NCI-H2029 (cell line): ENCODE data around the gene KIAA0319L.
"Not testable (repeated sequence)": the region's sequence is repeated elsewhere in the genome, so short reads cannot be mapped to it uniquely, and the experiment has no call there.

Experiments
- DNase-seq: peaks from one replicate; lab custom pipeline; 2025; lab: John Stamatoyannopoulos, UW

The KIAA0319L gene

DNA sequence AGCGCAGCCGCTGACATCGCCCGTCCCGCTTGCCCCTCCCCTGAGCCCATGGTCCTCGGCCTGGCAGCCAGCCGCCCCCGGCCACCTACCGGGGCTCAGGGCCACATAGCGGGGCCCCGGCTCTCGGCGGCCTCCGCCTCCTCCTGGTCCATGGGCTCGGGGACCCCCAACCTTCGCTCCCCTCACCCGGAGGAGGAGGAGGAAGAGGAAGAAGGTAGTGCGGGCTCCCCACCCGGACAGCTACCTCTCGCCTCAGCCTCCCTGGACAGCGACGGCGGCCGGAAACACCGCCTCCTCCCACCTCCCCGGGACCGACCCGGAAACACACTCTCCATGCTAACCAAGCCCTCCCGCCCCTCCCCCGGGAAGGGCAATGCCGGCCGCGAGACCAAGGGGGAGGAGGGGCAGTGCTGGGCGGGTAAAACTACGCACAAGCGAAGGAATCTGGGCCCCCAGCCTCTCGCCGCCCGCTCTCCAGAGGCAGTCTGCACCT lies at the start of gene KIAA0319L:
KIAA0319L (minus strand) TSS at position 286 of the 493 bp plus-strand sequence. CDS start 2,912 bp downstream, outside the sequence.
- DNase-seq: peak; percentile 62

DNA sequence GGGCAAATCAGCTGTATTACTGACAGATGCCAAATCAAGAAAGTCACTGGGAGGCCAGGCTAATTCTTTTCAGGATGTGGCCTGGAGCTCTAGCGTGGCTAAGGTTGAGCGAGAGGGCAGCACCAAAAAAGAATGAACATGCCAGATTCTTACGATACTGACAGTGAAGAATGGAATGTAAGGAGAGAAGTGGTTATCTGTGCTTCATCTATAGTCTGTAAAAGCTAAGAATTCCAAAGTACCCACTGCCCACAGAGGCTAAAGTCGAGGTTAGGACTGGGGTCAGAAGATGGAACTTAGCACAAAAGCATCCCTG lies 48.6 kb upstream of the KIAA0319L start:
- DNase-seq: no peak

- DNase-seq: no peak
These were observed 48.1 kb upstream of the KIAA0319L start for GRCh38 chr1:35605071-35605866.

DNA sequence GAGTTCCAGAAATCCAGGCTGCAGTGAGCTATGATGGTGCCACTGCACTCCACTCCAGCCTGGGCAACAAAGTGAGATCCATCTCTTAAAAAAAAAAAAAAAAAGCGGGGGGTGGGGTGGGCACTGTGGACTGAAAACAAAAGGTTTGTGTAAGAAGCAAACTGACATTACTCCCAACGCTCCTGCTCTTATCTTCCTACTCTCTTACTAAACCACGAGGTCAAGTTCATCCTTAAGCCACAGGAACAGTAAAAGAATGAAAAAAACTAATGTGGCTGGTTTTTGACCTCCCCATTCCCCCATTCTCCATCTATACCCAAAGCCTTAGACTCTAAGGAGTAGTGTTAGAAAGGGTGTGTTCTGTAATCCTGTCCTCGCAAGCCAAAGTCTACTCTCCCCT lies 46.7 kb upstream of the KIAA0319L start:
- no peak for DNase-seq

DNA sequence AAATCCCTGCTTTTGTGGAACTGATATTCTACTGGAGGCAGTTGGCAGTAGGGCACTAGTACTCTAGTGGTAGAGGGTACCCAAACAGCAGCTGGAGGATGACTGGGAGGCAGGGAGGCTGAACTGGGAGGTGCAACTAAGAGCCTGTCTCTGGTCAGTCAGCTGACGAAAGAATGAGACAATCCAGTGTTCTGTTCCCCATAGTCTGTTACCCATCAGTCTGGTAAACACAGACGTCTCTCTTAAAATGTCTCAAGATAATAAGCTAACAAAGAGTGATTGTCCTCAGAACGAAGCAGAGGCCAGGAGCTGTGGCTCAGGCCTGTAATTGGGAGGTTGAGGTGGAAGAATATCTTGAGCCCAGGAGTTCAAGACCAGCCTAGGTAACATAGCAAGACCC lies 46.3 kb upstream of the KIAA0319L start:
- no peak for DNase-seq

DNA sequence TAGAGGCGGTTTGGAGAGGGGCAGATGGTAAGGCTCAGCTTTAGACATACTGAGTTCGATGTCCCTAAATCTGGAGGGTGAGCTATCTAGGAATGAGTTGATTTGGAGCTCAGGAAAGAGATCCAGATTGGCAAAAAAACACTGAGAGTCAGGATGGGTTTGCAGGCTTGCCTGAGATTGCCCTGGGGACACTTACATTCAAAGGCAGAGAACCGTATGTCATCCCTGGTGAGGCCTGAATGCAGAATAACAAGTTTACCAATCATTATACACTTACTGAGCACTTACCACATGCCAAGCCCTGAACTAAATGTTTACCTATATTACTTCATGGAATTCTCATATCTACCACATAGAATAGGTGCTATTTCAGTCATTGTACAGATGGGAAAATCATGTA lies 43.4 kb upstream of the KIAA0319L start:
- no peak for DNase-seq

DNA sequence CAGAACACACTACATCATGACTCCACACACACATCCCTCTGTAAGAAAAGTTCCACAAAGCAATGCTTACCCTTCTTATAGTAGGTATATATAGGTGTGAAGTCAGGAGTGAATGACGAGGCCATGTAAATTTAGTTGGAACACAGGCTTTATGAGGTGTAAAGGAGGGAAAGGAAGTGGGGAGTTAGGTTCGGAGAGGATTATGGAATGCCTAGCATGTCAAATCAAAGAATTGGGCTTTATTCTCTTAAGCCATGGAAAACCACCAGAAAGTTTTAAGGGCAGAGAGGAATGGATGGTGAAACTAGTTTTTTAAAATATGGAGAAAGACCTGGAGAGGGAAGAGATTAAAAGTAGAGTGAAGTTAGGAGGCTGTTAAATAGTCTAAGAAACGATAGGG lies 42.2 kb upstream of the KIAA0319L start:
- no peak for DNase-seq

DNA sequence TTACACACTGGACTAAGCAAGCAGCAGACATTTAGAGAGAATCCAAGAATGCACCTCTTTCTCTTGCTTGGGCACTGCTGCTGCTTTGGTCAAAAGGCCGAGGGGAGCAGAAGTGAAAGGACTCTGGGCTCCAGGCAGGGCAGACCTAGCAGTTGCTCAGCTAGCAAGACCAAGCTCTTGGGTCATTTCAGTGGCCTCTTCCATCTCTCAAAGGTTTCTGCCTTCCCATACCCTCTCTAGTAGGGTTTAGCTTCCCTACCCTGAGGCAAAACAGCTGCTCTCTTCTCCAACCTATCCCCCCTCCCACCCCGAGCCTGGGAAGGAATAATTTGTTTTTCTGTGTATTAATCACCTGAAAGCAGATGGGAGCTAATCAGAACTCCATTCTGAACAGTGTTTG lies 41.7 kb upstream of the KIAA0319L start:
- no peak for DNase-seq

DNA sequence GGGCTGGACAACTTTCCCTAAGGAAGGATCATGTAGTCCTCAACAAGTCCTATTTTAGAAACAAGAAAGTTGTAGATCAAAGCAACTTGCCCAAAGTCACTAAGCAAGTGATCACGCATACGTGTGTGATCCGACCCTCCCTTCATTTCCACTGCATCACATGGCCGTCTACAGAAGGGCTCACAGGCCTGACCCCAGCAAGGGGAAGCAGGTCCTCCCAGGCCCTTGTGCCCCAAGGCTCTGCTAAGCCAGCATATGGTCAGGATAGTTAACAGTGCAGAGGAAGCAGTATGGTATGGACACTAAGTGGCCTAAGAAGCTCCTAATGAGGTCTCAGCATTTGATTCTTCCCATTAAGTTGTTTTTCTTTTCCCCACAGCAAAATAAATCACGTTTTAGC lies 40.7 kb upstream of the KIAA0319L start:
- no peak for DNase-seq

GRCh38 chr1:35595684-35596083 lies 38.5 kb upstream of the KIAA0319L start:
- DNase-seq: no peak

DNA sequence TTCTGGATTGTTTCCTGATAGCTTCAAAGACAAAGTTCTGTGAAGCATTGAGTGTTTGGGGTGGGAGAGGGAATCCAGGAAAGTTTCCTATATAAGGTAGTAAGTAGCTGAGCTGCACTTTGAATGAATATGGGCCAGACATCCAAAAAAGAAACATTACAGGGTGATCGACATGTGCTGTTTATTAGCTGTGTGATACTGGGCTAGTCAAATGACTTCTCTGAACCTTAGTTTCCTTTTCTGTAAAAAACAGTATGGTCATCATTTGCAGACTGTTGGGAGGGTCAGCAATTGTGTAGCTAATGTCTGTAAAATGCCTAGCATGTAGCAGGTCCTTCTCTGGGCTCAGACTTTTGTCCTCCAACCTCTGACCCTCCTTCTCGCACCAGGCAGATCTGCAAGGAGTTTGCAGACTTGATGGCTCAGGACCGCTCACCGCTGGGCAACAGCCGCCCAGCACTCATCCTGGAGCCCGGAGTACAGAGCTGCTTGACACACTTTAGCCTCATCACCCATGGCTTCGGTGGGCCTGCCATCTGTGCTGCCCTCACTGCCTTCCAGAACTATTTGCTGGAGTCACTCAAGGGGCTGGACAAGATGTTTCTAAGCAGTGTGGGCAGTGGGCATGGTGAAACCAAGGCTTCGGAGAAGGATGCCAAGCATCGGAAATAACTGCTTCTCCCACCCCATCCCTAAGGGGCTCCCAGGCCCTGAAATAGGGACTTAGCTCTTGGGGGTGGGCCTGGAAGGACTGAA lies 37.0 kb upstream of the KIAA0319L start:
- no peak for DNase-seq

DNA sequence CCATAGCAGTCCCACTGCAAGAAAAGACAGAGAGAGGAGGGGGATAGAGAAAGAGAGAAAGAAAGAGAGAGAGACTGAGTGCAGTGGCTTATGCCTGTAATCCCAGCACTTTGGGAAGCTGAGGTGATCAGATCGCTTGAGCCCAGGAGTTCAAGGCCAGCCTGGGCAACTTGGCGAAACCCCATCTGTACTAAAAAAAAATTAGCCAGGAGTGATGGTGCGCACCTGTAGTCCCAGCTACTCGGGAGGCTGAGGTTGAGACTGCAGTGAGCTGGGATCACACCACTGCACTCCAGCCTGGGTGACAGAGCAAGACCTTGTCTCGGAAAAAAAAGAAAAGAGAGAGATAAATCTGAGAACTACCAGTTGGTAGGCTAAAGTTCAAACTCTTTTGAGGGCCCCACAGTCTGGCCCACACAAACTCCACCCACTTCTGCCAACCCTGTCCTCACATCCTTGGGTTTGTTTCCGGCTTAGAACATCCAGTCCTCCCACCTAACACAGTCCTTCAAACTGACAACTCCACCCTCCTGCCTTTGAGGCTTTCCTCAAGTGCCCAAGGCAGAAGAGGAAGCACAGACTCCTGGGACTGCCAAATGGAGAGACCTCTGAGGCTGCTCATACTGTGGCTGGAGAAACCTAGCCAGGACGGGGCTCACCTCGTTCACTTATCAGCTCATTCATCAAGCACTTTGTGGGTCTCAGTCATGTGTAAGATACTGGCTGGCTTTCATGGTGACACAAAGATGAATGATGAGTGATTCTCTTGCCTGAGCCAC lies 36.0 kb upstream of the KIAA0319L start:
- no peak for DNase-seq

GRCh38 chr1:35591211-35591610 lies 34.0 kb upstream of the KIAA0319L start:
- no peak for DNase-seq

GRCh38 chr1:35590476-35591040 lies 33.4 kb upstream of the KIAA0319L start:
- no peak for DNase-seq

DNA sequence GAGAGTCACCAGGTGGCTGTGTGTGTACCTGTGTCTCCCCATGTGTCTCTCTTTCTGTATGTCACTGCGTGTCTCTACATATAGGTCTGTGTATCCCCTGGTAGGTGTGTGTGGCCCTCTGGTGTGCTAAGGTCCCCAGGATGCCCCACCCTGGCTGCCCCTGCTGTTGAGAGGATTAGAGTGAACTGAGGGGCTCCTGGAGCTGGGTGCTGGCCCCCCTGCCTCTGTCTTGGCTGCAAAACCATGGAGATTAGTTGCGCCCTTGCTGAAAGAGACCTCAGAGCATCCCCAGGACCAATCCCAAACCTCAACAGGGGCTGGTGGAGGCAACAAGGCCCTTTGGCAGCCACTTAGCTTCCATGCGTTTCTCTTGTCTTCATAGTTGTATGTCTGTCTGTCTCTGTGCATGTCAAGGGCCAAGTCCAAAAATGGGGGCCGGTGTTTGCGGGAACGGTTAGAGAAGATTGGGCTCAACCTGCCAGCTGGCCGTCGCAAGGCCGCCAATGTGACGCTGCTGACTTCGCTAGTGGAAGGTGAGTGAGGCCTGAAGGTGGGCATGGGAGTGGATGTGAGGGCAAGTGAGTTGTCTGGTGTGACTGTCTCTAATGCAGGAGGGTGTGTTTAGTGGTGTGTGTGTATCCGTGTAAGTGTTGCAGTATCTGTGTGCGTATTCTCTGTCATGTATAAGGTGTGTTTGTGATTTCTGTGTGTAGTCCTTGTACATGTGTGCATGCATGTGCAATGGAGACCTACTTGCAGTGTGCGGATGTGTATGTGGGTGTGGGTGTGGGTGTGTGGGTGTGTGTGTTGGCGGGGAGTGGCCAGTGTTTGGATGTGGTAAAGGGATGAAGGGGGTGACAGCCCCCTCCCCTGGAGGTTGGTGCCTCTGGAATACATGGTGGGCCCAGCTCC lies 32.6 kb upstream of the KIAA0319L start:
- DNase-seq: no peak

DNA sequence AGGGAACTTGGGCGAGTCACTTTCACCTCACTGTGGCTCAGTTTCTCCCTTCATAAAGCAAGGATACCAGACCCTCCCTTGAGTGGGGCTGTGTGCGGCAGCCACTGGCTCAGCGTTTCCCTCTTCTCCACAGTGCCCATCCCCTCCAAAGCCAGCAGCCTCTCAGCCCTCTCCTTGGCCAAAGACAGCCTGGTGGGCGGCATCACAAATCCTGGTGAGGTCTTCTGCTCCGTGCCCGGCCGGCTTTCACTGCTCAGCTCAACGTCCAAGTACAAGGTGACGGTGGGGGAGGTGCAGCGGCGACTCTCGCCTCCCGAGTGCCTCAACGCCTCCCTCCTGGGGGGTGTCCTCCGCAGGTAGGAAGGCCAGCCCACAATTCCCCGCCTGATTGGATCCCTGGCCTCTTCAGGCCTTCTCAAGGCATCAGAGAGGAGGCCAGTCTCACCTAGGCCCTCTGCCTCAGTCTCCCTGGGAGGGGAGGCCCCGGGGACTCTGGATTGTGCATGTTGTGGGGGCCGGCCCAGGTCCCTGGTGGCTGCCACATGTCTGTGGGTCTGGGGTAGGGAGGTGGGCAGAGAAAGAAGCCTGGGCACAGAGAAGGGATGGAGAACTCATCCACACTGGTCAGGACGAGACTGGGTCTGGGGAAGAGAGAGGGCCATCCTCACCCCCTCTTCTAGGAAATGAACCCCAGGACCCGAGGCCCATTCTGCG lies 31.2 kb upstream of the KIAA0319L start:
- no peak for DNase-seq

GRCh38 chr1:35587736-35588135 lies 30.5 kb upstream of the KIAA0319L start:
- no peak for DNase-seq

GRCh38 chr1:35586808-35587207 lies 29.6 kb upstream of the KIAA0319L start:
- DNase-seq: no peak

DNA sequence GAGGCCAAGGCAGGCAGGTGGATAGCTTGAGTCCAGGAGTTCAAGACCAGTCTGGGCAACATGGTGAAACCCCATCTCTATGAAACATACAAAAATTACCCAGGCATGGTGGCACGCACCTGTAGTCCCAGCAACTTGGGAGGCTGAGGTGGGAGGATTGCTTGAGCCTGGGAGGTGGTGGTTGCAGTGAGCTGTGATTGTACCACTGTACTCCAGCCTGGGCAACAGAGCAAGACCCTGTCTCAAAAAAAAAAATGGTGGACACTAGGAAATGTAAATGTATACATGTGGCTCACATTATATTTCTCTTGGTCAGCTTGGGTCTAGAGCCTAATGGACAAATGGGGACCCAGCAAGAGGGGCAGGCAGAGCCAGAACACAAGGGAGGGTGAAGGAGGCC lies 28.6 kb upstream of the KIAA0319L start:
- DNase-seq: not testable (repeated sequence)

DNA sequence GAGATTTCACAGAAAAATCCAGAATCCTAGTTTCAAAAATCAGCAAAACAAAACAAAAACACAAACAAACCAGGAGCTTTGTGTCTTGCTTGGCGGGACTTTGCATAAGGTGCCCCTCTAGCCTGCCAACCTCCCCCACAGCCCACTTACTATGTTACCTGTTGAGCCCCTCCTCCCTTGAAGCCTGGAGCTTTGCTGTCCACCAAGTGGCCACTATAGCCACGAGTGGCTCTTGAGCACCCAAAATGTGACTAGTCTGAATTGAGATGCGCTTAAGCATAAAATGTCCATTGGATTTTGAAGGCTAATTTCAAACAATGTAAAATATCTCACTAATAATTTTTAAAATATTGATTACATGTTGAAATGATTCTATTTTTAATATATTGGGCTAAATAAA lies 28.1 kb upstream of the KIAA0319L start:
- DNase-seq: no peak

GRCh38 chr1:35581621-35582020 lies 24.4 kb upstream of the KIAA0319L start:
- DNase-seq: not testable (repeated sequence)
